ENCODE measurements around the gene HOXA9.

HOXA9 gene

GRCh38 chr7:27191161-27191731 is 25.9 kb upstream of the HOXA9 start:
- Histone ChIP-seq H3K27ac (ENCODE audit: low read length, poor library complexity, severe bottlenecking) (no peak overlapping the region), H3K4ac (ENCODE audit: low read depth in 1 of 2, low read length in 2 of 2) (no peak overlapping the region), H2AK5ac (ENCODE audit: low read length, severe bottlenecking) (no peak overlapping the region), H3K9me3 (ENCODE audit: control insufficient read depth, low read length) (no peaks in the 10 kb centered on the region), H3K14ac (ENCODE audit: low read length in 2 of 2) (no peak overlapping the region), H4K8ac (ENCODE audit: low read length) (no peak overlapping the region), H3K4me1 (ENCODE audit: control insufficient read depth, insufficient read depth, low read depth, low read length) (peaks cover 24% of the 10 kb centered on the region), H2AFZ (ENCODE audit: low read depth, low read length) (no peak overlapping the region), H3K9ac (ENCODE audit: low read length) (no peak overlapping the region), H2BK12ac (ENCODE audit: low read length in 2 of 2) (no peak overlapping the region), H3K79me1 (replicated peaks; ENCODE audit: low read length, poor library complexity, severe bottlenecking) (peaks cover 3% of the 10 kb centered on the region), H3K4me2 (ENCODE audit: low read length, poor library complexity, severe bottlenecking) (no peak overlapping the region), H3K23ac (ENCODE audit: low read length in 2 of 2) (no peak overlapping the region), H3K18ac (ENCODE audit: low read depth in 1 of 2, low read length in 2 of 2) (no peak overlapping the region), H2BK5ac (ENCODE audit: low read depth, low read length, poor library complexity, severe bottlenecking) (no peak overlapping the region), H3K36me3 (ENCODE audit: control insufficient read depth in 1 of 2, insufficient read depth in 2 of 2, low read depth in 1 of 2, low read length in 2 of 2) (peaks cover 0 to 3% of the 10 kb centered on the region in 2 experiments), H3K4me3 (ENCODE audit: insufficient read depth in 1 of 2, low read depth in 1 of 2, low read length in 2 of 2) (no peak overlapping the region), H2BK15ac (ENCODE audit: low read depth, poor library complexity, severe bottlenecking) (no peak overlapping the region), H2BK120ac (ENCODE audit: low read depth, low read length) (no peak overlapping the region), H3K27me3 (ENCODE audit: control insufficient read depth in 1 of 2, insufficient read depth in 1 of 2, low read length in 2 of 2) (peaks cover 47 to 68% of the 10 kb centered on the region in 2 experiments), H4K91ac (ENCODE audit: low read length) (no peak overlapping the region)
- WGBS = 33% methylated on average over 15 of the region's 15 CpGs
- DNase-seq = no peak

- no peak overlapping the region for H2BK15ac ChIP-seq (ENCODE audit: low read depth, poor library complexity, severe bottlenecking)
- H3K18ac ChIP-seq (ENCODE audit: low read depth in 1 of 2, low read length in 2 of 2) = no peak overlapping the region
- WGBS = 45% methylated on average over 7 of the region's 7 CpGs
- H3K9me3 ChIP-seq (ENCODE audit: control insufficient read depth, low read length) = no peaks in the 10 kb centered on the region
- H2AK5ac ChIP-seq (ENCODE audit: low read length, severe bottlenecking) = no peak overlapping the region
- H3K79me1 ChIP-seq (replicated peaks; ENCODE audit: low read length, poor library complexity, severe bottlenecking) = peaks cover 3% of the 10 kb centered on the region
- no peak overlapping the region for H2BK120ac ChIP-seq (ENCODE audit: low read depth, low read length)
- no peak overlapping the region for H4K8ac ChIP-seq (ENCODE audit: low read length)
- peaks cover 24% of the 10 kb centered on the region for H3K4me1 ChIP-seq (ENCODE audit: control insufficient read depth, insufficient read depth, low read depth, low read length)
- no peak overlapping the region for H4K91ac ChIP-seq (ENCODE audit: low read length)
- H3K4me3 ChIP-seq (ENCODE audit: insufficient read depth in 1 of 2, low read depth in 1 of 2, low read length in 2 of 2) = no peak overlapping the region
- no peak overlapping the region for H2AFZ ChIP-seq (ENCODE audit: low read depth, low read length)
- no peak overlapping the region for H3K27ac ChIP-seq (ENCODE audit: low read length, poor library complexity, severe bottlenecking)
- no peak overlapping the region for H3K23ac ChIP-seq (ENCODE audit: low read length in 2 of 2)
- peaks cover 40 to 60% of the 10 kb centered on the region in 2 experiments for H3K27me3 ChIP-seq (ENCODE audit: control insufficient read depth in 1 of 2, insufficient read depth in 1 of 2, low read length in 2 of 2)
- peaks cover 0 to 3% of the 10 kb centered on the region in 2 experiments for H3K36me3 ChIP-seq (ENCODE audit: control insufficient read depth in 1 of 2, insufficient read depth in 2 of 2, low read depth in 1 of 2, low read length in 2 of 2)
- H3K9ac ChIP-seq (ENCODE audit: low read length) = no peak overlapping the region
- H2BK5ac ChIP-seq (ENCODE audit: low read depth, low read length, poor library complexity, severe bottlenecking) = no peak overlapping the region
- H3K4me2 ChIP-seq (ENCODE audit: low read length, poor library complexity, severe bottlenecking) = no peak overlapping the region
- H2BK12ac ChIP-seq (ENCODE audit: low read length in 2 of 2) = no peak overlapping the region
- no peak overlapping the region for H3K14ac ChIP-seq (ENCODE audit: low read length in 2 of 2)
- no peak for DNase-seq
- H3K4ac ChIP-seq (ENCODE audit: low read depth in 1 of 2, low read length in 2 of 2) = no peak overlapping the region
These were observed 24.8 kb upstream of the HOXA9 start for GRCh38 chr7:27189997-27190748.

GRCh38 chr7:27189295-27189996 is 24.1 kb upstream of the HOXA9 start:
- Histone ChIP-seq H2BK15ac (ENCODE audit: low read depth, poor library complexity, severe bottlenecking) (no peak overlapping the region), H3K14ac (ENCODE audit: low read length in 2 of 2) (no peak overlapping the region), H3K9ac (ENCODE audit: low read length) (no peak overlapping the region)

More at GRCh38 chr7:27189295-27189996, 24.1 kb upstream of the HOXA9 start:
- H3K23ac ChIP-seq (ENCODE audit: low read length in 2 of 2) = no peak overlapping the region
- peaks cover 33 to 53% of the 10 kb centered on the region in 2 experiments for H3K27me3 ChIP-seq (ENCODE audit: control insufficient read depth in 1 of 2, insufficient read depth in 1 of 2, low read length in 2 of 2)
- H2BK12ac ChIP-seq (ENCODE audit: low read length in 2 of 2) = no peak overlapping the region
- peak overlapping the region in 1 of 2 experiments; percentile 64 for H3K4me3 ChIP-seq (ENCODE audit: insufficient read depth in 1 of 2, low read depth in 1 of 2, low read length in 2 of 2)
- peak overlapping the region; percentile 92 for H2BK5ac ChIP-seq (ENCODE audit: low read depth, low read length, poor library complexity, severe bottlenecking)
- no peak overlapping the region for H4K8ac ChIP-seq (ENCODE audit: low read length)
- H3K27ac ChIP-seq (ENCODE audit: low read length, poor library complexity, severe bottlenecking) = peak overlapping the region; percentile 89
- peaks cover 0 to 3% of the 10 kb centered on the region in 2 experiments for H3K36me3 ChIP-seq (ENCODE audit: control insufficient read depth in 1 of 2, insufficient read depth in 2 of 2, low read depth in 1 of 2, low read length in 2 of 2)
- H3K4me2 ChIP-seq (ENCODE audit: low read length, poor library complexity, severe bottlenecking) = peak overlapping the region; percentile 85
- H2AFZ ChIP-seq (ENCODE audit: low read depth, low read length) = no peak overlapping the region
- no peaks in the 10 kb centered on the region for H3K9me3 ChIP-seq (ENCODE audit: control insufficient read depth, low read length)
- peaks cover 24% of the 10 kb centered on the region for H3K4me1 ChIP-seq (ENCODE audit: control insufficient read depth, insufficient read depth, low read depth, low read length)
- H2AK5ac ChIP-seq (ENCODE audit: low read length, severe bottlenecking) = peak overlapping the region; percentile 3
- peaks cover 3% of the 10 kb centered on the region for H3K79me1 ChIP-seq (replicated peaks; ENCODE audit: low read length, poor library complexity, severe bottlenecking)
- no peak for DNase-seq
- no peak overlapping the region for H4K91ac ChIP-seq (ENCODE audit: low read length)
- no peak overlapping the region for H2BK120ac ChIP-seq (ENCODE audit: low read depth, low read length)
- 9% methylated on average over 21 of the region's 22 CpGs for WGBS
- no peak overlapping the region for H3K4ac ChIP-seq (ENCODE audit: low read depth in 1 of 2, low read length in 2 of 2)
- H3K18ac ChIP-seq (ENCODE audit: low read depth in 1 of 2, low read length in 2 of 2) = no peak overlapping the region
